HepG2 (cell line): ENCODE measurements around the gene PDIA5. TPM values are rescaled to one million over a fixed set of nuclear protein-coding genes. Genes with fewer than 3 reads are reported as not detected.

Experiments used
- DMAP1 ChIP-seq: IDR thresholded peaks from 2 replicates; pipeline ENCODE4 v1.6.1; 2016
- ETV6 ChIP-seq: sonication (generic); formaldehyde crosslinking; conservative IDR thresholded peaks from 2 replicates; pipeline ENCODE4 v1.4.0; 2020; ENCODE audit warnings: missing genetic modification reagents
- HMGA1 ChIP-seq: sonication (generic); formaldehyde crosslinking; conservative IDR thresholded peaks from 2 replicates; pipeline ENCODE4 v1.4.0; 2020; ENCODE audit warnings: missing genetic modification reagents
- PLRG1 ChIP-seq: fragments of 450-650 bp; conservative IDR thresholded peaks from 2 replicates; pipeline ENCODE4 v1.6.1; 2016
- RAD51 ChIP-seq: fragments of 450-650 bp; IDR thresholded peaks from 2 replicates; pipeline ENCODE4 v1.6.1; 2016; ENCODE audit warnings: borderline replicate concordance
- RNF2 ChIP-seq: fragments of 450-650 bp; conservative IDR thresholded peaks from 2 replicates; pipeline ENCODE4 v1.6.1; 2016; ENCODE audit warnings: low read depth
- SAP130 ChIP-seq: IDR thresholded peaks from 2 replicates; pipeline ENCODE4 v1.6.1; 2016; ENCODE audit warnings: low read depth
- ZC3H13 ChIP-seq: sonication (generic); formaldehyde crosslinking; IDR thresholded peaks from 2 replicates; pipeline ENCODE4 v1.8.1; 2023; ENCODE audit warnings: mild to moderate bottlenecking, missing genetic modification reagents, moderate library complexity
- ZFP36L2 ChIP-seq: sonication (generic); formaldehyde crosslinking; IDR thresholded peaks from 2 replicates; pipeline ENCODE4 v1.4.0; 2020; ENCODE audit warnings: missing genetic modification reagents
- ZFP90 ChIP-seq: sonication (generic); formaldehyde crosslinking; IDR thresholded peaks from 2 replicates; pipeline ENCODE4 v1.8.0; 2022; ENCODE audit warnings: missing genetic modification reagents, mild to moderate bottlenecking, inconsistent platforms, borderline replicate concordance
- ZNF274 ChIP-seq: sonication (generic); formaldehyde crosslinking; IDR thresholded peaks from 2 replicates; pipeline ENCODE4 v1.5.1; 2020; ENCODE audit warnings: mild to moderate bottlenecking, missing genetic modification reagents
- ZNF672 ChIP-seq: sonication (generic); formaldehyde crosslinking; IDR thresholded peaks from 2 replicates; pipeline ENCODE4 v1.8.1; 2022; ENCODE audit warnings: missing genetic modification reagents
- ZSCAN30 ChIP-seq: sonication (generic); formaldehyde crosslinking; IDR thresholded peaks from 2 replicates; pipeline ENCODE4 v1.5.0; 2020; ENCODE audit warnings: mild to moderate bottlenecking, missing genetic modification reagents
- polyA plus RNA-seq, 8 experiments: library from polyadenylated mRNA; depleted of rRNA in 3 of 8; stranded (reverse) in 7 of 8; unstranded in 1 of 8; fragments of >200 nt; fragmentation: Illumina TruSeq in 4 of 8; extraction: Trizol in 4 of 8; gene quantifications; 2 replicates each; pipeline versions ENCODE4 v1.2.1 to v1.2.3, GENCODE V29; 2011 to 2016; ENCODE audit warnings: low read depth in 4 of 8, missing spikeins in 1 of 8, mixed read lengths in 1 of 8; ENCODE audit not compliant: insufficient read depth in 1 of 8
- total RNA-seq, 5 experiments: library from RNA; depleted of rRNA; stranded (reverse); fragments of >200 nt; fragmentation: Illumina TruSeq; extraction: Trizol; gene quantifications; 2 replicates each; pipeline ENCODE4 v1.2.3, GENCODE V29; 2016; ENCODE audit warnings: low read depth in 1 of 5
- TF ChIP-seq, protein P1 (sequence below), 2 experiments: fragments of 450-650 bp in 1 of 2; sonication (generic) in 1 of 2; formaldehyde crosslinking in 1 of 2; IDR thresholded peaks; 2 replicates each; pipeline versions ENCODE4 v1.6.1 to v1.8.0; 2016 to 2022; ENCODE audit warnings: antibody characterized with exemption in 1 of 2, mild to moderate bottlenecking in 1 of 2, missing genetic modification reagents in 1 of 2
- TF ChIP-seq, protein P2 (sequence below): sonication (generic); formaldehyde crosslinking; conservative IDR thresholded peaks from 2 replicates; pipeline ENCODE4 v1.4.0; 2020; ENCODE audit warnings: missing genetic modification reagents
- TF ChIP-seq, protein P3 (sequence below): sonication (generic); formaldehyde crosslinking; IDR thresholded peaks from 2 replicates; pipeline ENCODE4 v1.4.0; 2020; ENCODE audit warnings: low read depth, missing genetic modification reagents

The PDIA5 gene
- total and polyA plus RNA-seq, 2 of the 13 experiments (the other 11 are each of a cell fraction or from before 2014, with no cell fraction given), result 51.3 to 74.3 TPM

DNA sequence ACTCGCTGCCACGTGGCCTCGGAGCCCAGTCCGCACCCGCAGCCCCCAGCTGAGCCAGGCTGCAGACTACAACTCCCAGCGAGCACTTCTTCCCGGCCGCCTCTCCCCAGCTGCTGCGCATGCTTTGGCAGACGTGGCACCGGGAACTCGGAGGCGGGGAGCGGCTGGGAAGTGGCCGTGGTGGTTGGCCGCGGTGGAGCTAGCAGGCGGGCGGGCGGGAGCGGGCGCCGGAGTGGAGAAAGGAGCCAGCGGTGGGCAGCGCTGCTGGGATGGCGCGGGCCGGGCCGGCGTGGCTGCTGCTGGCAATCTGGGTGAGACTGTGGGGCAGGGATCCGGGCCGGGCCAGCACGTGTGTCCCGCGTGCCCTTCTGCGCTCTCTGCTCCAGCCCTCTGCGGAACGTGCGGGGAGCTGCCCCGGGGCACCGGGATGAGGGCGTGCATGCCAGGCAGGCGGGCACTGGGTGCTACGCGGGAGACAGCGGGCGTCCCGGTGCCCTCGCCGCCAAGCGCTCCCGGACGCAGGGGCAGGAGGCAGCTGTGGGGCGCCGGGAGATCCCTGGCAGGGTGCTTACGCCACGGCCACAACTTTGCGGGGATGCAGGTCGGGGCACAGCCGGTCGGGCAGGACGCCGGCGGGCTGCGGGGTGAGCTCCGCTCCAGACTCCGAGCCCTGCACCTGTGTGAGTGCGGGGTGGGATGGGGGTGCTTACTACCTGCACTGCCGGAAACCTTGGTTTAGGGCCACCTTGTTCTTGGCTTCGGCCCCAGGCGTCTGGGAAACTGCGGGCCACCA lies at the start of gene PDIA5 (continued):
- TF ChIP-seq, protein P1, sequence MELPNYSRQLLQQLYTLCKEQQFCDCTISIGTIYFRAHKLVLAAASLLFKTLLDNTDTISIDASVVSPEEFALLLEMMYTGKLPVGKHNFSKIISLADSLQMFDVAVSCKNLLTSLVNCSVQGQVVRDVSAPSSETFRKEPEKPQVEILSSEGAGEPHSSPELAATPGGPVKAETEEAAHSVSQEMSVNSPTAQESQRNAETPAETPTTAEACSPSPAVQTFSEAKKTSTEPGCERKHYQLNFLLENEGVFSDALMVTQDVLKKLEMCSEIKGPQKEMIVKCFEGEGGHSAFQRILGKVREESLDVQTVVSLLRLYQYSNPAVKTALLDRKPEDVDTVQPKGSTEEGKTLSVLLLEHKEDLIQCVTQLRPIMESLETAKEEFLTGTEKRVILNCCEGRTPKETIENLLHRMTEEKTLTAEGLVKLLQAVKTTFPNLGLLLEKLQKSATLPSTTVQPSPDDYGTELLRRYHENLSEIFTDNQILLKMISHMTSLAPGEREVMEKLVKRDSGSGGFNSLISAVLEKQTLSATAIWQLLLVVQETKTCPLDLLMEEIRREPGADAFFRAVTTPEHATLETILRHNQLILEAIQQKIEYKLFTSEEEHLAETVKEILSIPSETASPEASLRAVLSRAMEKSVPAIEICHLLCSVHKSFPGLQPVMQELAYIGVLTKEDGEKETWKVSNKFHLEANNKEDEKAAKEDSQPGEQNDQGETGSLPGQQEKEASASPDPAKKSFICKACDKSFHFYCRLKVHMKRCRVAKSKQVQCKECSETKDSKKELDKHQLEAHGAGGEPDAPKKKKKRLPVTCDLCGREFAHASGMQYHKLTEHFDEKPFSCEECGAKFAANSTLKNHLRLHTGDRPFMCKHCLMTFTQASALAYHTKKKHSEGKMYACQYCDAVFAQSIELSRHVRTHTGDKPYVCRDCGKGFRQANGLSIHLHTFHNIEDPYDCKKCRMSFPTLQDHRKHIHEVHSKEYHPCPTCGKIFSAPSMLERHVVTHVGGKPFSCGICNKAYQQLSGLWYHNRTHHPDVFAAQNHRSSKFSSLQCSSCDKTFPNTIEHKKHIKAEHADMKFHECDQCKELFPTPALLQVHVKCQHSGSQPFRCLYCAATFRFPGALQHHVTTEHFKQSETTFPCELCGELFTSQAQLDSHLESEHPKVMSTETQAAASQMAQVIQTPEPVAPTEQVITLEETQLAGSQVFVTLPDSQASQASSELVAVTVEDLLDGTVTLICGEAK (IDR thresholded peaks at IDR 0.05), result no peak
- TF ChIP-seq, protein P1 (CRISPR knock-in tag; IDR thresholded peaks at IDR 0.05), result peak; percentile 82
- TF ChIP-seq ZSCAN30 (no peak), ZFP36L2 (CRISPR knock-in tag) (no peak), RNF2 (no peak; the same call in none of the 2 replicates), ZFP90 (no peak), ZNF274 (CRISPR knock-in tag) (peak; percentile 34; the same call in 1 of the 2 replicates), ETV6 (CRISPR knock-in tag) (peak; percentile 67), ZC3H13 (CRISPR knock-in tag) (peak; percentile 59), RAD51 (peak; percentile 30; the same call in 1 of the 2 replicates), ZNF672 (CRISPR knock-in tag) (no peak; the same call in 1 of the 2 replicates), SAP130 (CRISPR knock-in tag) (peak; percentile 93), DMAP1 (CRISPR knock-in tag) (peak; percentile 97), HMGA1 (no peak), PLRG1 (no peak)
- TF ChIP-seq, protein P2, sequence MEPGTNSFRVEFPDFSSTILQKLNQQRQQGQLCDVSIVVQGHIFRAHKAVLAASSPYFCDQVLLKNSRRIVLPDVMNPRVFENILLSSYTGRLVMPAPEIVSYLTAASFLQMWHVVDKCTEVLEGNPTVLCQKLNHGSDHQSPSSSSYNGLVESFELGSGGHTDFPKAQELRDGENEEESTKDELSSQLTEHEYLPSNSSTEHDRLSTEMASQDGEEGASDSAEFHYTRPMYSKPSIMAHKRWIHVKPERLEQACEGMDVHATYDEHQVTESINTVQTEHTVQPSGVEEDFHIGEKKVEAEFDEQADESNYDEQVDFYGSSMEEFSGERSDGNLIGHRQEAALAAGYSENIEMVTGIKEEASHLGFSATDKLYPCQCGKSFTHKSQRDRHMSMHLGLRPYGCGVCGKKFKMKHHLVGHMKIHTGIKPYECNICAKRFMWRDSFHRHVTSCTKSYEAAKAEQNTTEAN (CRISPR knock-in tag), result 0 out of 2 replicates have a peak, but pooled peaks have one; percentile 27
- TF ChIP-seq, protein P3, sequence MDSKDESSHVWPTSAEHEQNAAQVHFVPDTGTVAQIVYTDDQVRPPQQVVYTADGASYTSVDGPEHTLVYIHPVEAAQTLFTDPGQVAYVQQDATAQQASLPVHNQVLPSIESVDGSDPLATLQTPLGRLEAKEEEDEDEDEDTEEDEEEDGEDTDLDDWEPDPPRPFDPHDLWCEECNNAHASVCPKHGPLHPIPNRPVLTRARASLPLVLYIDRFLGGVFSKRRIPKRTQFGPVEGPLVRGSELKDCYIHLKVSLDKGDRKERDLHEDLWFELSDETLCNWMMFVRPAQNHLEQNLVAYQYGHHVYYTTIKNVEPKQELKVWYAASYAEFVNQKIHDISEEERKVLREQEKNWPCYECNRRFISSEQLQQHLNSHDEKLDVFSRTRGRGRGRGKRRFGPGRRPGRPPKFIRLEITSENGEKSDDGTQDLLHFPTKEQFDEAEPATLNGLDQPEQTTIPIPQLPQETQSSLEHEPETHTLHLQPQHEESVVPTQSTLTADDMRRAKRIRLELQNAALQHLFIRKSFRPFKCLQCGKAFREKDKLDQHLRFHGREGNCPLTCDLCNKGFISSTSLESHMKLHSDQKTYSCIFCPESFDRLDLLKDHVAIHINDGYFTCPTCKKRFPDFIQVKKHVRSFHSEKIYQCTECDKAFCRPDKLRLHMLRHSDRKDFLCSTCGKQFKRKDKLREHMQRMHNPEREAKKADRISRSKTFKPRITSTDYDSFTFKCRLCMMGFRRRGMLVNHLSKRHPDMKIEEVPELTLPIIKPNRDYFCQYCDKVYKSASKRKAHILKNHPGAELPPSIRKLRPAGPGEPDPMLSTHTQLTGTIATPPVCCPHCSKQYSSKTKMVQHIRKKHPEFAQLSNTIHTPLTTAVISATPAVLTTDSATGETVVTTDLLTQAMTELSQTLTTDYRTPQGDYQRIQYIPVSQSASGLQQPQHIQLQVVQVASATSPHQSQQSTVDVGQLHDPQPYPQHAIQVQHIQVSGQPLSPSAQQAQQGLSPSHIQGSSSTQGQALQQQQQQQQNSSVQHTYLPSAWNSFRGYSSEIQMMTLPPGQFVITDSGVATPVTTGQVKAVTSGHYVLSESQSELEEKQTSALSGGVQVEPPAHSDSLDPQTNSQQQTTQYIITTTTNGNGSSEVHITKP (CRISPR knock-in tag), result no peak
